Liver (tissue), 3 donors: ENCODE results near the gene OR6Q1.

Experiments used
- HNF4A ChIP-seq, 2 donors: conservative IDR thresholded peaks; 2 replicates each; pipeline ENCODE4 v1.6.1; 2016; ENCODE audit warnings: antibody characterized with exemption in 2 of 2, mild to moderate bottlenecking in 2 of 2
- REST ChIP-seq: IDR thresholded peaks from 2 replicates; pipeline ENCODE4 v1.6.1; 2016; ENCODE audit warnings: antibody characterized with exemption, mild to moderate bottlenecking
- SP1 ChIP-seq: IDR thresholded peaks from 2 replicates; pipeline ENCODE4 v1.6.1; 2018; ENCODE audit warnings: antibody characterized with exemption, mild to moderate bottlenecking
- YY1 ChIP-seq: IDR thresholded peaks from 2 replicates; pipeline ENCODE4 v1.6.1; 2016; ENCODE audit warnings: antibody characterized with exemption, mild to moderate bottlenecking
- TF ChIP-seq, protein P1 (sequence below): fragments of 150-350 bp; IDR thresholded peaks from 2 replicates; pipeline ENCODE4 v1.5.1; 2017; ENCODE audit warnings: improper control_type of control experiment, low read depth, low read length; ENCODE audit not compliant: missing input control
- TF ChIP-seq, protein P2 (sequence below): IDR thresholded peaks from 2 replicates; pipeline ENCODE4 v1.6.1; 2016; ENCODE audit warnings: antibody characterized with exemption
- donor health status: healthy.
- donor health status: healthy.

DNA sequence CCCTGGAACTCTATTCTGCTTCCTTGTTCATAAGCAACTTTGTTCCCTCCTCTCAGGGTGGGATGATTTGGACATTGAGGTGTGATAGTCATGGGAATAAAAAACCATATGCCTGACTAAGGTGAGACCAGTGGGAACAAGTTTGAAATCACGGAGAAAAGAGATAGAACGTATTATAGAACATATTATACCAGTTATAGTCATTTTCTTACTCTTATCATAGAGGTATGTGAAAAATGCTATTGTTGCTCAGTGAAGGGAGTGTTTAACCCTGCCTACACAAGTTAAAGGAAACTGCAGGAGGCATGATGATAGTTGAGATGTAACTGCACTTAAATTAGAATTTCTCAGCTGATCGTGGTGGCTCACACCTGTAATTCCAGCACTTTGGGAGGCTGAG lies 15.5 kb downstream of the OR6Q1 start:
- TF ChIP-seq, protein P1, sequence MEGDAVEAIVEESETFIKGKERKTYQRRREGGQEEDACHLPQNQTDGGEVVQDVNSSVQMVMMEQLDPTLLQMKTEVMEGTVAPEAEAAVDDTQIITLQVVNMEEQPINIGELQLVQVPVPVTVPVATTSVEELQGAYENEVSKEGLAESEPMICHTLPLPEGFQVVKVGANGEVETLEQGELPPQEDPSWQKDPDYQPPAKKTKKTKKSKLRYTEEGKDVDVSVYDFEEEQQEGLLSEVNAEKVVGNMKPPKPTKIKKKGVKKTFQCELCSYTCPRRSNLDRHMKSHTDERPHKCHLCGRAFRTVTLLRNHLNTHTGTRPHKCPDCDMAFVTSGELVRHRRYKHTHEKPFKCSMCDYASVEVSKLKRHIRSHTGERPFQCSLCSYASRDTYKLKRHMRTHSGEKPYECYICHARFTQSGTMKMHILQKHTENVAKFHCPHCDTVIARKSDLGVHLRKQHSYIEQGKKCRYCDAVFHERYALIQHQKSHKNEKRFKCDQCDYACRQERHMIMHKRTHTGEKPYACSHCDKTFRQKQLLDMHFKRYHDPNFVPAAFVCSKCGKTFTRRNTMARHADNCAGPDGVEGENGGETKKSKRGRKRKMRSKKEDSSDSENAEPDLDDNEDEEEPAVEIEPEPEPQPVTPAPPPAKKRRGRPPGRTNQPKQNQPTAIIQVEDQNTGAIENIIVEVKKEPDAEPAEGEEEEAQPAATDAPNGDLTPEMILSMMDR: no peak
- TF ChIP-seq REST (no peak), HNF4A (conservative IDR thresholded peaks at IDR 0.05) (no peak), YY1 (no peak), SP1 (no peak)
- TF ChIP-seq, protein P2, sequence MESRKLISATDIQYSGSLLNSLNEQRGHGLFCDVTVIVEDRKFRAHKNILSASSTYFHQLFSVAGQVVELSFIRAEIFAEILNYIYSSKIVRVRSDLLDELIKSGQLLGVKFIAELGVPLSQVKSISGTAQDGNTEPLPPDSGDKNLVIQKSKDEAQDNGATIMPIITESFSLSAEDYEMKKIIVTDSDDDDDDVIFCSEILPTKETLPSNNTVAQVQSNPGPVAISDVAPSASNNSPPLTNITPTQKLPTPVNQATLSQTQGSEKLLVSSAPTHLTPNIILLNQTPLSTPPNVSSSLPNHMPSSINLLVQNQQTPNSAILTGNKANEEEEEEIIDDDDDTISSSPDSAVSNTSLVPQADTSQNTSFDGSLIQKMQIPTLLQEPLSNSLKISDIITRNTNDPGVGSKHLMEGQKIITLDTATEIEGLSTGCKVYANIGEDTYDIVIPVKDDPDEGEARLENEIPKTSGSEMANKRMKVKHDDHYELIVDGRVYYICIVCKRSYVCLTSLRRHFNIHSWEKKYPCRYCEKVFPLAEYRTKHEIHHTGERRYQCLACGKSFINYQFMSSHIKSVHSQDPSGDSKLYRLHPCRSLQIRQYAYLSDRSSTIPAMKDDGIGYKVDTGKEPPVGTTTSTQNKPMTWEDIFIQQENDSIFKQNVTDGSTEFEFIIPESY: no peak
